GM19463 (cell line): ENCODE data around the gene IFI27L1.

Experiments used
- ATAC-seq: cut with Tn5 transposase; IDR thresholded peaks from one replicate; pipeline ENCODE4 v1.9.1; 2021; ENCODE audit warnings: mild to moderate bottlenecking, moderate library complexity; ENCODE audit not compliant: unreplicated experiment

The IFI27L1 gene

GRCh38 chr14:94129758-94130414 is 48.8 kb downstream of the IFI27L1 start:
- no peak for ATAC-seq

- no peak for ATAC-seq
Observed at GRCh38 chr14:94132285-94132887, 51.3 kb downstream of the IFI27L1 start.

GRCh38 chr14:94135476-94135875 is 54.4 kb downstream of the IFI27L1 start:
- ATAC-seq: no peak

GRCh38 chr14:94136575-94137331 is 55.6 kb downstream of the IFI27L1 start:
- peak; percentile 84 for ATAC-seq

GRCh38 chr14:94138251-94138650 is 57.1 kb downstream of the IFI27L1 start:
- ATAC-seq: no peak

- no peak for ATAC-seq
Observed at GRCh38 chr14:94139006-94139405, 57.9 kb downstream of the IFI27L1 start.

- ATAC-seq: no peak
Observed at GRCh38 chr14:94139421-94139820, 58.3 kb downstream of the IFI27L1 start.

GRCh38 chr14:94142247-94142646 is 61.1 kb downstream of the IFI27L1 start:
- no peak for ATAC-seq

GRCh38 chr14:94142836-94143235 is 61.7 kb downstream of the IFI27L1 start:
- no peak for ATAC-seq

GRCh38 chr14:94143239-94143638 is 62.1 kb downstream of the IFI27L1 start:
- no peak for ATAC-seq

GRCh38 chr14:94143711-94144110 is 62.6 kb downstream of the IFI27L1 start:
- ATAC-seq: no peak

GRCh38 chr14:94144765-94145164 is 63.7 kb downstream of the IFI27L1 start:
- ATAC-seq: no peak

GRCh38 chr14:94145902-94146527 is 64.9 kb downstream of the IFI27L1 start:
- ATAC-seq: no peak
